ENCODE results near the gene SPP1.
"Not testable (repeated sequence)": the region's sequence is repeated elsewhere in the genome, so short reads cannot be mapped to it uniquely, and the experiment has no call there.

- TF ChIP-seq, protein P1, sequence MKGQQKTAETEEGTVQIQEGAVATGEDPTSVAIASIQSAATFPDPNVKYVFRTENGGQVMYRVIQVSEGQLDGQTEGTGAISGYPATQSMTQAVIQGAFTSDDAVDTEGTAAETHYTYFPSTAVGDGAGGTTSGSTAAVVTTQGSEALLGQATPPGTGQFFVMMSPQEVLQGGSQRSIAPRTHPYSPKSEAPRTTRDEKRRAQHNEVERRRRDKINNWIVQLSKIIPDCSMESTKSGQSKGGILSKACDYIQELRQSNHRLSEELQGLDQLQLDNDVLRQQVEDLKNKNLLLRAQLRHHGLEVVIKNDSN (CRISPR knock-in tag; IDR thresholded peaks at IDR 0.05): not testable (repeated sequence)
- TF ChIP-seq MXI1 (IDR thresholded peaks at IDR 0.05; ENCODE audit: low read depth, low read length); YY1 (IDR thresholded peaks at IDR 0.05; ENCODE audit: borderline replicate concordance in 1 of 3, control insufficient read depth in 1 of 3, extremely low read depth in 1 of 3, insufficient read depth in 3 of 3, insufficient read length in 1 of 3, insufficient replicate concordance in 2 of 3, low read depth in 1 of 3, low read length in 2 of 3): not testable (repeated sequence)
These were observed 34.7 kb upstream of the SPP1 start for GRCh38 chr4:87940809-87941208.

All from K562 (cell line).